WTC11 (cell line): ENCODE data around the gene CNNM3. TPM values are rescaled to one million over a fixed set of nuclear protein-coding genes. Genes with fewer than 3 reads are reported as not detected.

Experiments
- ATAC-seq: fragments of 200-7000 bp; cut with Tn5 transposase; 2 replicates; pipeline ENCODE4 v1.10.0; 2021; ENCODE audit warnings: mild to moderate bottlenecking, moderate library complexity
- CTCF ChIA-PET: fragments of 300-600 bp; sonication (Branson Sonifier 250); formaldehyde crosslinking; loops from one replicate; lab custom pipeline; 2021; ENCODE audit warnings: antibody characterized with exemption; lab: Charles Lee
- POLR2A ChIA-PET: fragments of 350-600 bp; sonication (Branson Sonifier 250); formaldehyde crosslinking; loops from one replicate; lab custom pipeline; 2021; ENCODE audit warnings: antibody characterized with exemption; lab: Charles Lee
- DNase-seq: peaks from one replicate; pipeline ENCODE4 v3.0.0; 2021; ENCODE audit warnings: low spot score
- H3K27ac Mint-ChIP-seq: 2 replicates; pipeline ENCODE4 v1.8.0; 2021; ENCODE audit warnings: mixed read lengths
- H3K27me3 Mint-ChIP-seq: 2 replicates; pipeline ENCODE4 v1.8.0; 2021; ENCODE audit warnings: low read depth, mild to moderate bottlenecking, moderate library complexity, mixed read lengths
- H3K36me3 Mint-ChIP-seq: 2 replicates; pipeline ENCODE4 v1.8.0; 2021; ENCODE audit warnings: mixed read lengths
- H3K4me1 Mint-ChIP-seq: 2 replicates; pipeline ENCODE4 v1.8.0; 2022; ENCODE audit warnings: mixed read lengths
- H3K4me3 Mint-ChIP-seq: 2 replicates; pipeline ENCODE4 v1.8.0; 2021; ENCODE audit warnings: mild to moderate bottlenecking, moderate library complexity, mixed read lengths
- H3K9me3 Mint-ChIP-seq: 2 replicates; pipeline ENCODE4 v1.8.0; 2021; ENCODE audit warnings: mixed read lengths
- AR ChIP-seq: fragments of 250-450 bp; sonication (Bioruptor Pico); IDR thresholded peaks from 2 replicates; pipeline ENCODE4 v1.9.0; 2021; ENCODE audit warnings: mild to moderate bottlenecking
- ERG ChIP-seq: fragments of 250-450 bp; sonication (Bioruptor Pico); IDR thresholded peaks from 2 replicates; pipeline ENCODE4 v1.8.0; 2021; ENCODE audit warnings: mild to moderate bottlenecking
- HMGA2 ChIP-seq: fragments of 250-450 bp; sonication (Bioruptor Pico); IDR thresholded peaks from 2 replicates; pipeline ENCODE4 v1.4.0; 2021; ENCODE audit warnings: mild to moderate bottlenecking, moderate library complexity
- JUN ChIP-seq: sonication (generic); formaldehyde crosslinking; IDR thresholded peaks from 2 replicates; pipeline ENCODE4 v1.8.0; 2023; ENCODE audit warnings: mild to moderate bottlenecking, missing genetic modification reagents
- MXD4 ChIP-seq: fragments of 250-450 bp; sonication (Bioruptor Pico); IDR thresholded peaks from 2 replicates; pipeline ENCODE4 v1.8.0; 2021; ENCODE audit warnings: mild to moderate bottlenecking, moderate library complexity, borderline replicate concordance
- MYBL2 ChIP-seq: sonication (generic); formaldehyde crosslinking; IDR thresholded peaks from 2 replicates; pipeline ENCODE4 v1.8.1; 2023; ENCODE audit warnings: mild to moderate bottlenecking, moderate library complexity, missing genetic modification reagents
- NFYB ChIP-seq: sonication (generic); formaldehyde crosslinking; conservative IDR thresholded peaks from 2 replicates; pipeline ENCODE4 v1.8.0; 2022; ENCODE audit warnings: low read depth, missing genetic modification reagents
- NR2C2 ChIP-seq: sonication (generic); formaldehyde crosslinking; IDR thresholded peaks from 2 replicates; pipeline ENCODE4 v1.8.0; 2022; ENCODE audit warnings: mild to moderate bottlenecking, missing genetic modification reagents
- NR3C1 ChIP-seq: sonication (generic); formaldehyde crosslinking; conservative IDR thresholded peaks from 2 replicates; pipeline ENCODE4 v1.8.1; 2023; ENCODE audit warnings: low read depth, mild to moderate bottlenecking, missing genetic modification reagents
- SMAD3 ChIP-seq: sonication (generic); formaldehyde crosslinking; IDR thresholded peaks from 2 replicates; pipeline ENCODE4 v1.8.0; 2022; ENCODE audit warnings: missing genetic modification reagents, mild to moderate bottlenecking, borderline replicate concordance
- TEAD1 ChIP-seq: sonication (generic); formaldehyde crosslinking; IDR thresholded peaks from 2 replicates; pipeline ENCODE4 v1.8.0; 2022; ENCODE audit warnings: mild to moderate bottlenecking, missing genetic modification reagents
- TEAD4 ChIP-seq: sonication (generic); formaldehyde crosslinking; IDR thresholded peaks from 2 replicates; pipeline ENCODE4 v1.8.0; 2022; ENCODE audit warnings: mild to moderate bottlenecking, missing genetic modification reagents
- USF1 ChIP-seq: sonication (generic); formaldehyde crosslinking; IDR thresholded peaks from 2 replicates; pipeline ENCODE4 v1.8.0; 2022; ENCODE audit warnings: mild to moderate bottlenecking, missing genetic modification reagents
- ZBTB21 ChIP-seq: sonication (generic); formaldehyde crosslinking; IDR thresholded peaks from 2 replicates; pipeline ENCODE4 v1.8.1; 2023; ENCODE audit warnings: mild to moderate bottlenecking, missing genetic modification reagents, borderline replicate concordance
- ZMAT4 ChIP-seq: fragments of 250-450 bp; sonication (Bioruptor Pico); IDR thresholded peaks from 2 replicates; pipeline ENCODE4 v1.9.0; 2021; ENCODE audit warnings: mild to moderate bottlenecking
- ZNF263 ChIP-seq: sonication (generic); formaldehyde crosslinking; IDR thresholded peaks from 2 replicates; pipeline ENCODE4 v1.8.1; 2022; ENCODE audit warnings: low read depth, mild to moderate bottlenecking, moderate library complexity, missing genetic modification reagents
- ZNF317 ChIP-seq: sonication (generic); formaldehyde crosslinking; IDR thresholded peaks from 2 replicates; pipeline ENCODE4 v1.8.1; 2023; ENCODE audit warnings: low read depth, mild to moderate bottlenecking, moderate library complexity, missing genetic modification reagents, borderline replicate concordance
- ZNF512 ChIP-seq: sonication (generic); formaldehyde crosslinking; IDR thresholded peaks from 2 replicates; pipeline ENCODE4 v1.8.1; 2022; ENCODE audit warnings: missing genetic modification reagents, borderline replicate concordance
- total RNA-seq: library from RNA; stranded (reverse); gene quantifications from 3 replicates; pipeline ENCODE4 v1.2.3, GENCODE V29; 2021
- TF ChIP-seq, protein P1 (sequence below): sonication (generic); formaldehyde crosslinking; IDR thresholded peaks from 2 replicates; pipeline ENCODE4 v1.8.1; 2022; ENCODE audit warnings: mild to moderate bottlenecking, moderate library complexity, missing genetic modification reagents
- TF ChIP-seq, protein P2 (sequence below): sonication (generic); formaldehyde crosslinking; IDR thresholded peaks from 2 replicates; pipeline ENCODE4 v1.8.1; 2022; ENCODE audit warnings: mild to moderate bottlenecking, missing genetic modification reagents, moderate library complexity, borderline replicate concordance

CNNM3 gene
- total RNA-seq, 1 experiment from 2014 or later, result 34.9 TPM

DNA sequence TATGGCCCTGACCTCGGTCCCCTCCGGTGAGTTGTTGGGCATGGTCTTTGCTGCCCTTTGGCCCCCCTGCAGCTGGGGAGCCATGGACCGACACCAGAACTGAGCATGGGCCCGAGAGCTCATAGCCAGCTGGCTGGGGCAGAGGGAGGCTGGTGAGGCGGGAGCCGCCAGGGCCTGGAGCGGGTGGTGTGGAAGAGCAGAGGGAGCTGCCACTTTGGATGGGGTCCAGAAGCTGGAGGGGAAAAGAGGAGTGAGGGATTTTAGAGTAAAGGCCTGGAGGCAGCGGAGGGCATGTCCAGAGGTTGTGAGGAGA is 16.5 kb upstream of the CNNM3 start (continued):
- TF ChIP-seq ZNF512 (CRISPR knock-in tag), result no peak

GRCh38 chr2:96800061-96801004 is 15.7 kb upstream of the CNNM3 start:
- Mint-ChIP-seq H3K4me3 (no peak overlapping the region), H3K27ac (no peak overlapping the region), H3K9me3 (no peaks in the 10 kb centered on the region)
- peak; percentile 42; the same call in 1 of the 2 replicates for ATAC-seq
- POLR2A ChIA-PET, result no interaction called here
- TF ChIP-seq USF1 (no peak), ZNF317 (CRISPR knock-in tag) (no peak), MXD4 (CRISPR knock-in tag) (no peak), HMGA2 (CRISPR knock-in tag) (no peak), ZNF263 (CRISPR knock-in tag) (no peak), NR2C2 (CRISPR knock-in tag) (no peak), ERG (CRISPR knock-in tag) (no peak), TEAD1 (CRISPR knock-in tag) (no peak), SMAD3 (no peak), MYBL2 (CRISPR knock-in tag) (no peak), JUN (CRISPR knock-in tag) (no peak), TEAD4 (no peak), ZBTB21 (CRISPR knock-in tag) (no peak), ZMAT4 (CRISPR knock-in tag) (no peak), NR3C1 (CRISPR knock-in tag) (no peak), AR (no peak), NFYB (CRISPR knock-in tag) (no peak)
- TF ChIP-seq, protein P1, sequence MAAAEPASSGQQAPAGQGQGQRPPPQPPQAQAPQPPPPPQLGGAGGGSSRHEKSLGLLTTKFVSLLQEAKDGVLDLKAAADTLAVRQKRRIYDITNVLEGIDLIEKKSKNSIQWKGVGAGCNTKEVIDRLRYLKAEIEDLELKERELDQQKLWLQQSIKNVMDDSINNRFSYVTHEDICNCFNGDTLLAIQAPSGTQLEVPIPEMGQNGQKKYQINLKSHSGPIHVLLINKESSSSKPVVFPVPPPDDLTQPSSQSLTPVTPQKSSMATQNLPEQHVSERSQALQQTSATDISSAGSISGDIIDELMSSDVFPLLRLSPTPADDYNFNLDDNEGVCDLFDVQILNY (CRISPR knock-in tag), result no peak
- TF ChIP-seq, protein P2, sequence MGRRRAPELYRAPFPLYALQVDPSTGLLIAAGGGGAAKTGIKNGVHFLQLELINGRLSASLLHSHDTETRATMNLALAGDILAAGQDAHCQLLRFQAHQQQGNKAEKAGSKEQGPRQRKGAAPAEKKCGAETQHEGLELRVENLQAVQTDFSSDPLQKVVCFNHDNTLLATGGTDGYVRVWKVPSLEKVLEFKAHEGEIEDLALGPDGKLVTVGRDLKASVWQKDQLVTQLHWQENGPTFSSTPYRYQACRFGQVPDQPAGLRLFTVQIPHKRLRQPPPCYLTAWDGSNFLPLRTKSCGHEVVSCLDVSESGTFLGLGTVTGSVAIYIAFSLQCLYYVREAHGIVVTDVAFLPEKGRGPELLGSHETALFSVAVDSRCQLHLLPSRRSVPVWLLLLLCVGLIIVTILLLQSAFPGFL (CRISPR knock-in tag), result no peak
- TF ChIP-seq, all 79 proteins: peak for 0
- Mint-ChIP-seq H3K36me3 (no peaks in the 10 kb centered on the region), H3K4me1 (no peaks in the 10 kb centered on the region), H3K27me3 (no peaks in the 10 kb centered on the region)
- CTCF ChIA-PET, result interaction anchor here (0.5 to 2.8 kb wide), 24 partner anchors 8 to 252 kb away, joined by 3 to 37 read pairs (median 4); partner anchors contain the start of genes CNNM3, CNNM4, FER1L5 and KANSL3
- no peak for DNase-seq
